Measurements from ENCODE around the gene OPCML.

DNA sequence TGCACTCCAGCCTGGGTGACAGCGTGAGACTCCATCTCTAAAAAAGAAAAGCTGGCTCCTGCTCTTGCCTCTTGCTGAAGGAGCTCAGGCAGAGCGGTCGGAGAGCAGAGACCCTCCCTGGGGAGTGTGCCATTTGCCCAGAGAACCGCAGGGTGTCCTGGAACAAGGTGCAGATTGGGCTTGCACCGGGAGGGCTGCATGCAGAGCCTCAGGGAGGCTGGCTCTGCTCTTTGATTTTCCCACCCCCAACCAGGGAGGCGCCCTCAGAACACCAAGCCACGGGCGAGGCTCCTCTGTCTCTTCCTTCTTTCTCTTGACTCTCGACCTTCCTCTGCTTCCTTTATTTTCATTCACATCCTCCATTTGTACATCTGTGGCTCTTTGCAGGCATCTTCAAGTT, 889.1 kb downstream of the OPCML start:
- no peak for TF ChIP-seq EZH2phosphoT487 (conservative IDR thresholded peaks at IDR 0.05; ENCODE audit: low read length)
- TF ChIP-seq, protein P1, sequence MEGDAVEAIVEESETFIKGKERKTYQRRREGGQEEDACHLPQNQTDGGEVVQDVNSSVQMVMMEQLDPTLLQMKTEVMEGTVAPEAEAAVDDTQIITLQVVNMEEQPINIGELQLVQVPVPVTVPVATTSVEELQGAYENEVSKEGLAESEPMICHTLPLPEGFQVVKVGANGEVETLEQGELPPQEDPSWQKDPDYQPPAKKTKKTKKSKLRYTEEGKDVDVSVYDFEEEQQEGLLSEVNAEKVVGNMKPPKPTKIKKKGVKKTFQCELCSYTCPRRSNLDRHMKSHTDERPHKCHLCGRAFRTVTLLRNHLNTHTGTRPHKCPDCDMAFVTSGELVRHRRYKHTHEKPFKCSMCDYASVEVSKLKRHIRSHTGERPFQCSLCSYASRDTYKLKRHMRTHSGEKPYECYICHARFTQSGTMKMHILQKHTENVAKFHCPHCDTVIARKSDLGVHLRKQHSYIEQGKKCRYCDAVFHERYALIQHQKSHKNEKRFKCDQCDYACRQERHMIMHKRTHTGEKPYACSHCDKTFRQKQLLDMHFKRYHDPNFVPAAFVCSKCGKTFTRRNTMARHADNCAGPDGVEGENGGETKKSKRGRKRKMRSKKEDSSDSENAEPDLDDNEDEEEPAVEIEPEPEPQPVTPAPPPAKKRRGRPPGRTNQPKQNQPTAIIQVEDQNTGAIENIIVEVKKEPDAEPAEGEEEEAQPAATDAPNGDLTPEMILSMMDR (IDR thresholded peaks at IDR 0.05; ENCODE audit: insufficient read depth, low read length, poor library complexity, severe bottlenecking): no peak
